AG04449 (cell line): ENCODE measurements around the gene MAP4K5.

ENCODE experiments used
- CTCF ChIA-PET: fragments of 350-600 bp; formaldehyde crosslinking; extraction: SDS; loops from one replicate; lab custom pipeline; 2021; ENCODE audit warnings: antibody characterized with exemption; lab: Yijun Ruan, JAX
- POLR2A ChIA-PET: fragments of 400-600, 350-600 bp; formaldehyde crosslinking; extraction: SDS; loops from one replicate; lab custom pipeline; 2020; ENCODE audit warnings: antibody characterized with exemption, inconsistent platforms; lab: Yijun Ruan, JAX
- DNase-seq: peaks from one replicate; pipeline ENCODE4 v3.0.0-alpha.2; 2010; ENCODE audit warnings: low read depth, low spot score
- H3K4me3 ChIP-seq: 2 replicates; pipeline ENCODE4 v1.5.1; 2011; ENCODE audit warnings: low read depth, mild to moderate bottlenecking, control low read depth, low read length
- TF ChIP-seq, protein P1 (sequence below): IDR thresholded peaks from one replicate; pipeline ENCODE4 v1.5.1; 2011; ENCODE audit warnings: mild to moderate bottlenecking, moderate library complexity, low read length, control low read depth, inconsistent platforms; ENCODE audit not compliant: insufficient read depth; ENCODE audit errors: missing control alignments

The MAP4K5 gene

DNA sequence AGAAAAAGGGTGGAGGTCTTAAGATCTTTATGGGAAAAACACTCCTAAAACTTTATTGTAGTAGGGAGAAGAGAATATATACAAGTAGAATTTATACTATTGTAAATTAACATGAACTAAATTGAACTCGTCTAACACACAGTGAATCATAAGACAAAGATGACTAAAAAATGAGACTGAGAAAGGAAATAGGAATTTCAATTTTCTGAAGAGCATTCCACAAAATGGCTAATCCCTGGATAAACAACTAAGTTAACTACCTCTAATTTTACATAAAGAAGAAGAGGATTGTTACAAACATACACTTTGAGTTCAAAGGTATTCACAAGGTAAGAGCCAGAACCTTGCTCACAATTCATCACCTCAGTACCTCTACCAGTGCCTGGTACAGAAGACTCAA lies 2.0 kb downstream of the MAP4K5 start:
- TF ChIP-seq, protein P1, sequence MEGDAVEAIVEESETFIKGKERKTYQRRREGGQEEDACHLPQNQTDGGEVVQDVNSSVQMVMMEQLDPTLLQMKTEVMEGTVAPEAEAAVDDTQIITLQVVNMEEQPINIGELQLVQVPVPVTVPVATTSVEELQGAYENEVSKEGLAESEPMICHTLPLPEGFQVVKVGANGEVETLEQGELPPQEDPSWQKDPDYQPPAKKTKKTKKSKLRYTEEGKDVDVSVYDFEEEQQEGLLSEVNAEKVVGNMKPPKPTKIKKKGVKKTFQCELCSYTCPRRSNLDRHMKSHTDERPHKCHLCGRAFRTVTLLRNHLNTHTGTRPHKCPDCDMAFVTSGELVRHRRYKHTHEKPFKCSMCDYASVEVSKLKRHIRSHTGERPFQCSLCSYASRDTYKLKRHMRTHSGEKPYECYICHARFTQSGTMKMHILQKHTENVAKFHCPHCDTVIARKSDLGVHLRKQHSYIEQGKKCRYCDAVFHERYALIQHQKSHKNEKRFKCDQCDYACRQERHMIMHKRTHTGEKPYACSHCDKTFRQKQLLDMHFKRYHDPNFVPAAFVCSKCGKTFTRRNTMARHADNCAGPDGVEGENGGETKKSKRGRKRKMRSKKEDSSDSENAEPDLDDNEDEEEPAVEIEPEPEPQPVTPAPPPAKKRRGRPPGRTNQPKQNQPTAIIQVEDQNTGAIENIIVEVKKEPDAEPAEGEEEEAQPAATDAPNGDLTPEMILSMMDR = no peak
- no peak for DNase-seq
- POLR2A ChIA-PET = no interaction called here
- H3K4me3 ChIP-seq = peak overlapping the region; percentile 83
- CTCF ChIA-PET = interaction anchor here (0.9 to 3.0 kb wide), 4 partner anchors 12 to 212 kb away, joined by 3 to 46 read pairs (median 8); no protein-coding TSS in a partner anchor

DNA sequence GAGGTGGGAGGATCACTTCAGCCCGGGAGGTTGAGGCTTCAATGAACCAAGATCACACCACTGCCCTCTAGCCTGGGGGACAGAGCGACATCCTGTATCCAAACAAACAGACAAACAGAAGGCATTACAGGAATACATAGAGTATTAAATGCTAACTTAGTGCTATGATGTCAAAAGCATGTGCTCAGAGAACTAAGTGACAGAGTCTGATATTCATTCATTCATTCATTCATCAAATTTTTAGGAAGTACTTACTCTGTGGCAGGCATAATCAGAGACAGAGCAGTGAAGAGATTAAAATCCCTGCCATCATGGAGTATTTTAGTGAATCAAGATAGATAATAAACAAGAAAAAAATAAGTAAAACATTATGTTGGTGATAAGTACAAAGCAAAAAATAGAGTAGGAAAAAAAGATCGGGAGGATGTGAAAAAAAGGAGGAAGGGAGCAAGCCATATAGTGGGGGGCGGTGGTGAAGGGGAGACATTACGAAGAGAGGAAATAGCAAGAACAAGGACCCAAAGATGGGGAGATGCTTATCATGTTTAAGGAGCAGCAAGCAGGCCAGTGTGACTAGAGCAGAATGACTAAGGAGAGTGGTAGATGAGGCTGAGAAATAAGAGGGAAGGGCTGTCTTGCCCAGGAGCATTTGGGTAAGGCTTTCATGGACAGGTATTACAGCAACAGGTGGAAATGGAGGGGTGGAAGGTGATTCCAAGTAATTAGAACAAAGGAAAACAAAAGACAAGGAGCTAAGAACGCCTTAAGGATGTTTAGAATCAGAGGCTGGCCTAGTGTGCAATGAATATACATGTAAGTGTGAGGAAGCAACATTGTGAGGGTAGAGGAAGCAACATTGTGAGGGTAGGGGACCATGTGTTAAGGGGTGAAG lies 2.8 kb downstream of the MAP4K5 start:
- no peak for DNase-seq
- CTCF ChIA-PET = interaction anchor here (0.9 to 3.0 kb wide), 7 partner anchors 13 to 219 kb away, joined by 3 to 46 read pairs (median 4); no protein-coding TSS in a partner anchor

DNA sequence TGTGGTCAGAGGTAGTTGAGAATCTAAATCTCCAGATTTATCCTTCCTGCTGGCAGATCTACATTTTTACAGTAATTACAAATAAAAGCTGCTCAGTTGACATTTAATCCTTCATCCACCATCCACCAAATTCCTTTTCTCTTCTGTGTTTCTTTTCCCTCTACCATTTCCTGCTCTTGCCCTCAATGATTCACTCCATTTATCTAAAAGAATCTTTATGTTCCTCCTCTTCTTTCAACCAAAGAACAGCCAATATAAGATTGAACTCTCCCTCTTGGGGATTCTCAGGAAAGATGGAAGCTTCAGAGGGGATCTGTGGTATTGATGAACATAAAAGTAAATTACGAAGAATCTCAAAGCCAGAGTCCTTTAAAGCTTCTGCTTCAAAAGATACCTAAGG lies 4.4 kb downstream of the MAP4K5 start:
- TF ChIP-seq, protein P1 = no peak
- no peak for DNase-seq
- CTCF ChIA-PET = interaction anchor here (0.7 to 3.0 kb wide), 9 partner anchors 15 to 666 kb away, joined by 3 to 46 read pairs (median 4); no protein-coding TSS in a partner anchor
- H3K4me3 ChIP-seq = no peak overlapping the region
- POLR2A ChIA-PET = no interaction called here

More for the DNA sequence above, 2.8 kb downstream of the MAP4K5 start:
- TF ChIP-seq, protein P1 = no peak
- POLR2A ChIA-PET = no interaction called here
- peak overlapping the region; percentile 83 for H3K4me3 ChIP-seq

DNA sequence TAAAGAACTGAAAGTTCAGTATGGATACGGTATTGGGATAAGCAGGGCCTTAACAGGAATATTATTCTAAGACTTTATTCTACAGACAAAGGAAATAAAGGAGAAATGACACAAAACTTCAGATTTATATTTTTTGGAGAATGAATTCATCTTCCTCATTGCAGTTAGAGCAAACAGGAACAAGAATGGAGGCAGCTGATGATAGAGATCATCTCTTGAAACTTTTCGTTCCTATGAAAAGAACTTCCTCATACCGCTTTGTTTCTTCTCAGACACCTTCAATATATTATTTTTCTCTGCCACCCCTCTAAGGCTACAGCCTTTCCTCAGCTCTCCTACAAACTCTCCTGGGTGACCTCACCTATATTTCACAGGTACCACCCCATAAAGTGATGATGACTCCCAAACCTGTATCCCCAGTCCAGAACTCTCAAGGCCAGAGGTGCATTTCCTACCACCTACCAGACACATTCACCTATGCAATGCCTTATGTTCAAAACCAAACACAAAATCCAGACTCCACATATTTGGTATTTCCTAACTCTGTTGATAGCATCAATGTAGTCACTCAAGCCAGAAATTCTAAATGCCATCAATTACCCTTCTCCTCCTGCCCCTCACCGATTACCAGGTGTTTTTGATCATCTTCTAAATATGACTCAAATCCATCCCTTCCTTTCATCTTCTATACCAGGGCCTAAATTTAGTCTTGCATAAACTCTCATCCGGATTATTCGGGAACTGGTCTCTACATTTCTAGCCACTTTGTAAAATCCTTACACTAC lies 7.4 kb downstream of the MAP4K5 start:
- TF ChIP-seq, protein P1 = no peak
- CTCF ChIA-PET = no interaction called here
- H3K4me3 ChIP-seq = no peak overlapping the region
- DNase-seq = no peak
- POLR2A ChIA-PET = no interaction called here

DNA sequence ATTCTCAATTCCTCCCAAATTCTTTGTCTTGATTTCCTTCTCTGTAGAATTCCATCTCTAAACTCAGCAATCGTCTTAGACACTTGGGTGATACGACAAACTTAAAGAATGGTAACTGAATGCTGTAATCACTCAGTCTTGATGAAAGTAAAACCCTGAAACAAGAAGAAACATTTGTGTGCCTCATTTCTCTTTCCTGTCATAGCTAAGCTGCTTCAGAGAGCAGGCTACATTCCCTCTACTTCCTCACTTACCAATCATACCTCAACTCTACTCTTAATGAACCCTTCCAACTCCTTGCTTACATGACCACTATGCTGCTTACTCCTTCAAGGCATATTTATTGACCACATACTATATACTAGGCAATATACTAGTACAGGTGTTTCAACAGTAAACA lies 8.3 kb downstream of the MAP4K5 start:
- POLR2A ChIA-PET = no interaction called here
- DNase-seq = no peak
- no peak overlapping the region for H3K4me3 ChIP-seq
- TF ChIP-seq, protein P1 = no peak
- CTCF ChIA-PET = interaction anchor here (1.8 kb wide), 1 partner anchor 203 kb away, joined by 8 read pairs; no protein-coding TSS in a partner anchor
